GM12878 (cell line): Measurements from ENCODE around the gene ADIPOR1. TPM values are rescaled to one million over a fixed set of nuclear protein-coding genes. Genes with fewer than 3 reads are reported as not detected.

Experiments
- ATAC-seq: fragments of 200-7000 bp; cut with Tn5 transposase; 3 replicates; pipeline ENCODE4 v1.9.1; 2020; ENCODE audit warnings: mild to moderate bottlenecking, moderate library complexity
- BruUV-seq: library from RNA; stranded (reverse); fragments of 400-500 nt; replicated peaks from 2 replicates; lab custom pipeline; 2021; lab: Mats Ljungman, UMichigan
- CTCF ChIA-PET: fragments of 300-600 bp; sonication (Branson Sonifier 250); formaldehyde crosslinking; extraction: SDS; loops from one replicate; lab custom pipeline; 2021; ENCODE audit warnings: inconsistent platforms; lab: Yijun Ruan, JAX
- POLR2A ChIA-PET: fragments of 350-600 bp; formaldehyde crosslinking; extraction: SDS; loops from one replicate; lab custom pipeline; 2021; ENCODE audit warnings: inconsistent platforms; lab: Charles Lee
- RAD21 ChIA-PET: fragments of 300-600 bp; sonication (Branson Sonifier 250); formaldehyde crosslinking; loops from one replicate; lab custom pipeline; 2023; ENCODE audit warnings: antibody characterized with exemption; ENCODE audit not compliant: unreplicated experiment; lab: Charles Lee
- SMC1A ChIA-PET: fragments of 300-600 bp; sonication (Branson Sonifier 250); formaldehyde crosslinking; loops from one replicate; lab custom pipeline; 2023; ENCODE audit not compliant: unreplicated experiment, uncharacterized antibody; lab: Charles Lee
- DNase-seq: peaks from one replicate; pipeline ENCODE4 v3.0.0-alpha.2; 2011; ENCODE audit warnings: low read depth, low spot score
- FAIRE-seq: peaks from 3 replicates; lab custom pipeline; 2011; peaks lifted over from hg19 to GRCh38; lab: Jason Lieb, UNC
- H2AFZ ChIP-seq: 2 replicates; pipeline ENCODE4 v1.6.0; 2011; ENCODE audit warnings: low read depth, low read length, control low read depth; ENCODE audit not compliant: control insufficient read depth
- H3K27ac ChIP-seq: 2 replicates; pipeline ENCODE4 v1.5.1; 2011; ENCODE audit warnings: control low read depth; ENCODE audit not compliant: control insufficient read depth, insufficient read depth
- H3K27me3 ChIP-seq, 2 experiments: replicated peaks in 1 of 2; 2 replicates each; pipeline versions ENCODE4 v1.6.0 to v1.6.1; 2011; ENCODE audit warnings: low read length in 1 of 2; ENCODE audit not compliant: control insufficient read depth in 2 of 2, insufficient read depth in 2 of 2
- H3K36me3 ChIP-seq, 2 experiments: 2 replicates each; pipeline ENCODE4 v1.5.1; 2011; ENCODE audit warnings: low read length in 1 of 2; ENCODE audit not compliant: control insufficient read depth in 2 of 2, insufficient read depth in 2 of 2
- H3K4me1 ChIP-seq: 2 replicates; pipeline ENCODE4 v1.6.1; 2011; ENCODE audit warnings: mild to moderate bottlenecking, low read length, moderate library complexity, mixed read lengths; ENCODE audit not compliant: control insufficient read depth, insufficient read depth
- H3K4me2 ChIP-seq: 2 replicates; pipeline ENCODE4 v1.6.0; 2011; ENCODE audit warnings: control low read depth; ENCODE audit not compliant: control insufficient read depth, insufficient read depth
- H3K4me3 ChIP-seq: fragments of 200-600 bp; sonication (generic); 2 replicates; pipeline ENCODE4 v1.5.1; 2016
- H3K79me2 ChIP-seq: 2 replicates; pipeline ENCODE4 v1.6.0; 2011; ENCODE audit warnings: low read length; ENCODE audit not compliant: control insufficient read depth, insufficient read depth
- H3K9ac ChIP-seq: 2 replicates; pipeline ENCODE4 v1.8.0; 2011; ENCODE audit warnings: low read length, control low read depth, mixed read lengths; ENCODE audit not compliant: control insufficient read depth, insufficient read depth
- H3K9me3 ChIP-seq: replicated peaks from 3 replicates; pipeline ENCODE4 v1.5.1; 2011; ENCODE audit warnings: mild to moderate bottlenecking, low read length; ENCODE audit not compliant: control insufficient read depth, insufficient read depth
- H4K20me1 ChIP-seq: 2 replicates; pipeline ENCODE4 v1.6.0; 2011; ENCODE audit not compliant: control insufficient read depth, insufficient read depth
- BHLHE40 ChIP-seq, 2 experiments: fragments of 450-650 bp in 1 of 2; IDR thresholded peaks; 2 replicates each; pipeline ENCODE4 v1.6.1; 2011 to 2017; ENCODE audit warnings: low read depth in 2 of 2, borderline replicate concordance in 1 of 2, improper control_type of control experiment in 1 of 2, low read length in 1 of 2, mild to moderate bottlenecking in 1 of 2
- CBX5 ChIP-seq: sonication (generic); IDR thresholded peaks from 2 replicates; pipeline ENCODE4 v1.6.1; 2016; ENCODE audit warnings: low read depth, moderate library complexity, mild to moderate bottlenecking, inconsistent platforms
- CREB1 ChIP-seq: IDR thresholded peaks from 2 replicates; pipeline ENCODE4 v1.6.1; 2012; ENCODE audit warnings: low read depth, mild to moderate bottlenecking, inconsistent platforms
- E2F8 ChIP-seq: fragments of 450-650 bp; IDR thresholded peaks from 2 replicates; pipeline ENCODE4 v1.6.1; 2018; ENCODE audit warnings: mild to moderate bottlenecking, low read depth, moderate library complexity; ENCODE audit not compliant: partially characterized antibody
- NFYA ChIP-seq: IDR thresholded peaks from 2 replicates; pipeline ENCODE4 v1.6.1; 2011; ENCODE audit warnings: low read depth, mild to moderate bottlenecking, low read length, improper control_type of control experiment, borderline replicate concordance
- NR2F1 ChIP-seq: fragments of 450-650 bp; conservative IDR thresholded peaks from 2 replicates; pipeline ENCODE4 v1.6.1; 2017; ENCODE audit warnings: mild to moderate bottlenecking
- RCOR1 ChIP-seq: conservative IDR thresholded peaks from 2 replicates; pipeline ENCODE4 v1.6.1; 2012; ENCODE audit warnings: low read depth, low read length, improper control_type of control experiment
- STAT3 ChIP-seq: IDR thresholded peaks from 2 replicates; pipeline ENCODE4 v1.6.1; 2011; ENCODE audit warnings: low read depth, low read length, improper control_type of control experiment
- YBX1 ChIP-seq: fragments of 450-650 bp; IDR thresholded peaks from 2 replicates; pipeline ENCODE4 v1.6.1; 2016; ENCODE audit warnings: antibody characterized with exemption
- ZNF384 ChIP-seq: IDR thresholded peaks from 2 replicates; pipeline ENCODE4 v1.6.1; 2012; ENCODE audit warnings: low read depth, mild to moderate bottlenecking, low read length, improper control_type of control experiment, borderline replicate concordance
- WGBS: methylation state at CpG from one replicate; pipeline ENCODE4 v1.1.6; 2016; ENCODE audit warnings: low lambda C conversion rate; ENCODE audit not compliant: insufficient replicate concordance, insufficient coverage; ENCODE audit errors: missing lambda C conversion rate; 5-methylcytosine and 5-hydroxymethylcytosine counted together
- in situ Hi-C: fragments of 300-500 bp; cut with MboI; formaldehyde crosslinking; loops from 9 replicates; pipeline ENCODE4 v1.14.3; 2018; ENCODE audit warnings: mixed read lengths
- intact Hi-C: fragments of 100-400 bp; cut with micrococcal nuclease; formaldehyde crosslinking; loops from one replicate; pipeline ENCODE4 v1.14.2; 2022; ENCODE audit not compliant: unreplicated experiment
- polyA plus RNA-seq, 11 experiments: library from polyadenylated mRNA; depleted of rRNA in 4 of 11; unstranded in 6 of 11; stranded (reverse) in 5 of 11; fragments of >200 nt; fragmentation: Nextera tagmentation in 4 of 11; fragmentation: Illumina TruSeq in 1 of 11; extraction: Ambion mirVana in 4 of 11; extraction: Trizol in 1 of 11; gene quantifications; 1 replicate in 1 of 11; 2 replicates in 10 of 11; pipeline versions ENCODE4 v1.2.1 to v1.2.3, GENCODE V29; 2011 to 2016; ENCODE audit warnings: inconsistent platforms in 2 of 11, missing spikeins in 2 of 11, low read depth in 1 of 11
- total RNA-seq, 4 experiments: library from RNA; depleted of rRNA in 3 of 4; stranded (reverse); fragments of >200 nt in 3 of 4; fragmentation: Illumina TruSeq in 1 of 4; extraction: Trizol in 1 of 4; gene quantifications; 2 replicates each; pipeline versions ENCODE4 v1.2.1 to v1.2.3, GENCODE V29; 2013 to 2021
- TF ChIP-seq, protein P1 (sequence below): fragments of 450-650 bp; conservative IDR thresholded peaks from 2 replicates; pipeline ENCODE4 v1.6.1; 2017; ENCODE audit warnings: mild to moderate bottlenecking, moderate library complexity

Gene ADIPOR1
- total and polyA plus RNA-seq, 10 of the 15 experiments (the other 5 are each of a cell fraction or from before 2014, with no cell fraction given) = 18.4 to 122 (median 65.6) TPM

DNA sequence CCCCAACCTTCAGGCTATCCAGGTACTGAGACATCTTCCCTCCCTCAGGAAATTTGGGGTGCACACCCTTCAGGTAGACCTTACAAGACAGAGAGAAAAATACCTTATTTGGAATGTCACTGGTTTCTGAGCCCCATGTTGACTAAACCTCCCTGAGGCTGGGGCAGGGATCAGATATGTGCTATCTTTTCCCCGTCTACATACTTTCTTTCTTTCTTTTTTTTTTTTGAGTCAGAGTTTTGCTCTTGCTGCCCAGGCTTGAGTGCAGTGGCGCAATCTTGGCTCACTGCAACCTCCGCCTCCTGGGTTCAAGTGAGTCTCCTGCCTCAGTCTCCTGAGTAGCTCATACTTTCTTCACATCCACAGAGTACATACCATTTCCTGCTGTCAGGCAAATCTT, 7.3 kb upstream of the ADIPOR1 start:
- no peak for TF ChIP-seq CBX5
- no peak for TF ChIP-seq E2F8
- TF ChIP-seq NR2F1 = no peak
- no peak for TF ChIP-seq BHLHE40 (IDR thresholded peaks at IDR 0.05; ENCODE audit: borderline replicate concordance in 1 of 2, low read depth in 2 of 2, low read length in 1 of 2)
- TF ChIP-seq NFYA = no peak
- no peak for TF ChIP-seq YBX1
- TF ChIP-seq ZNF384 = no peak
- TF ChIP-seq, protein P1, sequence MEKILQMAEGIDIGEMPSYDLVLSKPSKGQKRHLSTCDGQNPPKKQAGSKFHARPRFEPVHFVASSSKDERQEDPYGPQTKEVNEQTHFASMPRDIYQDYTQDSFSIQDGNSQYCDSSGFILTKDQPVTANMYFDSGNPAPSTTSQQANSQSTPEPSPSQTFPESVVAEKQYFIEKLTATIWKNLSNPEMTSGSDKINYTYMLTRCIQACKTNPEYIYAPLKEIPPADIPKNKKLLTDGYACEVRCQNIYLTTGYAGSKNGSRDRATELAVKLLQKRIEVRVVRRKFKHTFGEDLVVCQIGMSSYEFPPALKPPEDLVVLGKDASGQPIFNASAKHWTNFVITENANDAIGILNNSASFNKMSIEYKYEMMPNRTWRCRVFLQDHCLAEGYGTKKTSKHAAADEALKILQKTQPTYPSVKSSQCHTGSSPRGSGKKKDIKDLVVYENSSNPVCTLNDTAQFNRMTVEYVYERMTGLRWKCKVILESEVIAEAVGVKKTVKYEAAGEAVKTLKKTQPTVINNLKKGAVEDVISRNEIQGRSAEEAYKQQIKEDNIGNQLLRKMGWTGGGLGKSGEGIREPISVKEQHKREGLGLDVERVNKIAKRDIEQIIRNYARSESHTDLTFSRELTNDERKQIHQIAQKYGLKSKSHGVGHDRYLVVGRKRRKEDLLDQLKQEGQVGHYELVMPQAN = no peak
- TF ChIP-seq RCOR1 = no peak
- TF ChIP-seq STAT3 = no peak
- TF ChIP-seq CREB1 = no peak
- intact Hi-C loops (no loop called here), in situ Hi-C loops (no loop called here)
- Histone ChIP-seq H2AFZ (no peak overlapping the region), H3K9me3 (no peaks in the 10 kb centered on the region), H3K27ac (no peak overlapping the region), H3K79me2 (peaks cover 7% of the 10 kb centered on the region), H3K4me2 (no peak overlapping the region; the same call in 1 of the 2 replicates), H3K4me3 (no peak overlapping the region), H3K27me3 (no peaks in the 10 kb centered on the region), H3K9ac (no peak overlapping the region), H3K4me1 (peaks cover 23% of the 10 kb centered on the region), H4K20me1 (no peaks in the 10 kb centered on the region), H3K36me3 (no peaks in the 10 kb centered on the region; a peak in 2 of 4 replicates)
- ChIA-PET RAD21 (no interaction called here), CTCF (interaction anchor here (1.5 kb wide), 1 partner anchor 11 kb away, joined by 4 read pairs; no protein-coding TSS in a partner anchor), POLR2A (interaction anchor here (0.6 kb wide), 1 partner anchor 1837 kb away, joined by 5 read pairs; no protein-coding TSS in a partner anchor), SMC1A (no interaction called here)
- no TSS peak for BruUV-seq
- FAIRE-seq = no peak
- no peak for ATAC-seq
- WGBS = 83% methylated on average over 3 of the region's 3 CpGs
- no peak for DNase-seq
